ENCODE results near the gene CELF5. TPM values are rescaled to one million over a fixed set of nuclear protein-coding genes. Genes with fewer than 3 reads are reported as not detected.

Gene CELF5
- total RNA-seq, 1 experiment from 2014 or later: 1.2 TPM

DNA sequence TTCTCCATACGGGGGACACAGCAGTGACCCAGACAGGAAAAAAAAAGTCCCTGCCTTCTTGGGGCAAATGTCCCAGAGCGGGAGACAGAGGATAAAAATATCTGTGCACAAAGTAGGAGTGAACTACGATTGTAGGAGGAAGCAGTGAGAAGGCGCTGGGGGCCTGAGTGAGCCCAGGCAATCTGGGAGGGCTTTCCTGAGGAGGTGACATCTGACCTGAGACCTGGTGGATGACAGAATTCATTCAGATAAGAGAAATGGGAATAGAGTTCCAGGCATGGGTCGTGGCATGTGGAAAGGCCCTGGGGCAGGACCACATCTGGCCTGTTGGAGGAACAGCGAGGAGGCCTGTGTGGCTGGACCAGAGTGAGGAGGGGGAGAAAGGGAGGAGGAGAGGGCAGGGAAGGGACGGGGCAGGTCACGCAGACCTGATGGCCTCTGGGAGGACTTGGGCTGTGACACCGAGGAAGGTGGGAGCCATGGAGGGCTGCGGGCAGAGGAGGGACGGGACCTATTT is 91.7 kb downstream of the CELF5 start:
- ChIA-PET CTCF (no interaction called here), POLR2A (interaction anchor here (1.0 kb wide), 1 partner anchor 322 kb away, joined by 3 read pairs; no protein-coding TSS in a partner anchor)
- in situ Hi-C loops (cut with HindIII; ENCODE audit: low pct_unique_long_range_greater_than_20kb, low sequenced_read_pairs): no loop called here

GRCh38 chr19:3316659-3317207 is 92.3 kb downstream of the CELF5 start:
- Histone ChIP-seq H3K4me3 (ENCODE audit: low read depth in 2 of 2, low read length in 2 of 2) (no peak overlapping the region), H3K4me1 (ENCODE audit: control insufficient read depth, insufficient read depth, low read length) (no peaks in the 10 kb centered on the region), H3K36me3 (ENCODE audit: control insufficient read depth, insufficient read depth, low read length) (no peaks in the 10 kb centered on the region), H3K27me3 (ENCODE audit: control insufficient read depth, insufficient read depth, low read length) (peaks cover 3% of the 10 kb centered on the region; the same call in 1 of the 2 replicates), H3K9me3 (ENCODE audit: control insufficient read depth, insufficient read depth, low read depth, low read length) (no peaks in the 10 kb centered on the region), H3K27ac (ENCODE audit: low read length) (no peak overlapping the region)
- ChIA-PET CTCF (no interaction called here), POLR2A (interaction anchor here (1.0 kb wide), 1 partner anchor 321 kb away, joined by 3 read pairs; no protein-coding TSS in a partner anchor)
- in situ Hi-C loops (cut with HindIII; ENCODE audit: low pct_unique_long_range_greater_than_20kb, low sequenced_read_pairs) (no loop called here), intact Hi-C loops (cut with micrococcal nuclease; ENCODE audit: unreplicated experiment) (no loop called here)
- DNase-seq (ENCODE audit: low read depth, low spot score): no peak
- BruUV-seq (replicated peaks): no TSS peak
- TF ChIP-seq, protein P1, sequence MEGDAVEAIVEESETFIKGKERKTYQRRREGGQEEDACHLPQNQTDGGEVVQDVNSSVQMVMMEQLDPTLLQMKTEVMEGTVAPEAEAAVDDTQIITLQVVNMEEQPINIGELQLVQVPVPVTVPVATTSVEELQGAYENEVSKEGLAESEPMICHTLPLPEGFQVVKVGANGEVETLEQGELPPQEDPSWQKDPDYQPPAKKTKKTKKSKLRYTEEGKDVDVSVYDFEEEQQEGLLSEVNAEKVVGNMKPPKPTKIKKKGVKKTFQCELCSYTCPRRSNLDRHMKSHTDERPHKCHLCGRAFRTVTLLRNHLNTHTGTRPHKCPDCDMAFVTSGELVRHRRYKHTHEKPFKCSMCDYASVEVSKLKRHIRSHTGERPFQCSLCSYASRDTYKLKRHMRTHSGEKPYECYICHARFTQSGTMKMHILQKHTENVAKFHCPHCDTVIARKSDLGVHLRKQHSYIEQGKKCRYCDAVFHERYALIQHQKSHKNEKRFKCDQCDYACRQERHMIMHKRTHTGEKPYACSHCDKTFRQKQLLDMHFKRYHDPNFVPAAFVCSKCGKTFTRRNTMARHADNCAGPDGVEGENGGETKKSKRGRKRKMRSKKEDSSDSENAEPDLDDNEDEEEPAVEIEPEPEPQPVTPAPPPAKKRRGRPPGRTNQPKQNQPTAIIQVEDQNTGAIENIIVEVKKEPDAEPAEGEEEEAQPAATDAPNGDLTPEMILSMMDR (IDR thresholded peaks at IDR 0.05): no peak
- TF ChIP-seq POLR2AphosphoS5 (IDR thresholded peaks at IDR 0.05; ENCODE audit: low read depth, low read length): no peak
- TF ChIP-seq TCF7L2 (IDR thresholded peaks at IDR 0.05; ENCODE audit: low read depth, low read length): no peak
- no peak for TF ChIP-seq SIN3A (IDR thresholded peaks at IDR 0.05; ENCODE audit: borderline replicate concordance, insufficient read depth, low read depth, low read length)
- TF ChIP-seq, protein P2, sequence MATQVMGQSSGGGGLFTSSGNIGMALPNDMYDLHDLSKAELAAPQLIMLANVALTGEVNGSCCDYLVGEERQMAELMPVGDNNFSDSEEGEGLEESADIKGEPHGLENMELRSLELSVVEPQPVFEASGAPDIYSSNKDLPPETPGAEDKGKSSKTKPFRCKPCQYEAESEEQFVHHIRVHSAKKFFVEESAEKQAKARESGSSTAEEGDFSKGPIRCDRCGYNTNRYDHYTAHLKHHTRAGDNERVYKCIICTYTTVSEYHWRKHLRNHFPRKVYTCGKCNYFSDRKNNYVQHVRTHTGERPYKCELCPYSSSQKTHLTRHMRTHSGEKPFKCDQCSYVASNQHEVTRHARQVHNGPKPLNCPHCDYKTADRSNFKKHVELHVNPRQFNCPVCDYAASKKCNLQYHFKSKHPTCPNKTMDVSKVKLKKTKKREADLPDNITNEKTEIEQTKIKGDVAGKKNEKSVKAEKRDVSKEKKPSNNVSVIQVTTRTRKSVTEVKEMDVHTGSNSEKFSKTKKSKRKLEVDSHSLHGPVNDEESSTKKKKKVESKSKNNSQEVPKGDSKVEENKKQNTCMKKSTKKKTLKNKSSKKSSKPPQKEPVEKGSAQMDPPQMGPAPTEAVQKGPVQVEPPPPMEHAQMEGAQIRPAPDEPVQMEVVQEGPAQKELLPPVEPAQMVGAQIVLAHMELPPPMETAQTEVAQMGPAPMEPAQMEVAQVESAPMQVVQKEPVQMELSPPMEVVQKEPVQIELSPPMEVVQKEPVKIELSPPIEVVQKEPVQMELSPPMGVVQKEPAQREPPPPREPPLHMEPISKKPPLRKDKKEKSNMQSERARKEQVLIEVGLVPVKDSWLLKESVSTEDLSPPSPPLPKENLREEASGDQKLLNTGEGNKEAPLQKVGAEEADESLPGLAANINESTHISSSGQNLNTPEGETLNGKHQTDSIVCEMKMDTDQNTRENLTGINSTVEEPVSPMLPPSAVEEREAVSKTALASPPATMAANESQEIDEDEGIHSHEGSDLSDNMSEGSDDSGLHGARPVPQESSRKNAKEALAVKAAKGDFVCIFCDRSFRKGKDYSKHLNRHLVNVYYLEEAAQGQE (IDR thresholded peaks at IDR 0.05; ENCODE audit: insufficient read depth in 1 of 2, low read depth in 2 of 2, low read length in 1 of 2): no peak
- ATAC-seq: no peak

More for the DNA sequence above, 91.7 kb downstream of the CELF5 start:
- DNase-seq (ENCODE audit: low read depth, low spot score): no peak
- BruUV-seq (replicated peaks): no TSS peak
- Histone ChIP-seq H3K27ac (ENCODE audit: low read length) (no peak overlapping the region), H3K36me3 (ENCODE audit: control insufficient read depth, insufficient read depth, low read length) (no peaks in the 10 kb centered on the region), H3K9me3 (ENCODE audit: control insufficient read depth, insufficient read depth, low read depth, low read length) (no peaks in the 10 kb centered on the region), H3K27me3 (ENCODE audit: control insufficient read depth, insufficient read depth, low read length) (peaks cover 3% of the 10 kb centered on the region; the same call in 1 of the 2 replicates), H3K4me1 (ENCODE audit: control insufficient read depth, insufficient read depth, low read length) (no peaks in the 10 kb centered on the region), H3K4me3 (ENCODE audit: low read depth in 2 of 2, low read length in 2 of 2) (no peak overlapping the region)
- ATAC-seq: no peak
- intact Hi-C loops (cut with micrococcal nuclease; ENCODE audit: unreplicated experiment): no loop called here
- TF ChIP-seq TCF7L2 (IDR thresholded peaks at IDR 0.05; ENCODE audit: low read depth, low read length) (no peak), POLR2AphosphoS5 (IDR thresholded peaks at IDR 0.05; ENCODE audit: low read depth, low read length) (no peak), SIN3A (IDR thresholded peaks at IDR 0.05; ENCODE audit: borderline replicate concordance, insufficient read depth, low read depth, low read length) (no peak)
- TF ChIP-seq, protein P2 (IDR thresholded peaks at IDR 0.05; ENCODE audit: insufficient read depth in 1 of 2, low read depth in 2 of 2, low read length in 1 of 2): no peak
- TF ChIP-seq, protein P1 (IDR thresholded peaks at IDR 0.05): no peak
